Stimulated activated CD4-positive, alpha-beta T cell treated with anti-CD3 and anti-CD28 coated beads, Interleukin-12 subunit alpha, Interleukin-12 subunit beta, amount 100 ng/mL, for 48 hours (primary cell): ENCODE measurements around the gene BET1L.
A peak's percentile ranks its signal among the peaks of the same experiment; 100 is the strongest.
"Not testable (repeated sequence)": the region's sequence is repeated elsewhere in the genome, so short reads cannot be mapped to it uniquely, and the experiment has no call there.

Source experiments
- DNase-seq, 3 donors: peaks; one replicate each; pipeline ENCODE4 v3.0.0-alpha.2; 2020; ENCODE audit warnings: low read depth in 2 of 3, low spot score in 1 of 3

BET1L gene

GRCh38 chr11:207208-207862 lies at the start of gene BET1L, which contains the start of gene RIC8A:
TSS of gene BET1L (minus strand) at chr11:207399. CDS start at chr11:207321, 78 bp downstream.
TSS of gene RIC8A (plus strand) at chr11:207708. CDS start at chr11:208855, 1,147 bp downstream.
- peak; percentile 95 to 97 (median 97) for DNase-seq

- no peak for DNase-seq
Measured at GRCh38 chr11:255816-256215, 48.6 kb upstream of the BET1L start.

- no peak for DNase-seq
Measured at GRCh38 chr11:255176-255575, 48.0 kb upstream of the BET1L start.

GRCh38 chr11:253886-254270 lies 46.7 kb upstream of the BET1L start:
- DNase-seq = no peak

GRCh38 chr11:253160-253885 lies 46.1 kb upstream of the BET1L start:
- DNase-seq = no peak

- no peak for DNase-seq
Measured at GRCh38 chr11:252666-253065, 45.5 kb upstream of the BET1L start.

- no peak for DNase-seq
Measured at GRCh38 chr11:251550-251949, 44.4 kb upstream of the BET1L start.

- peak; percentile 64 to 80 (median 65) for DNase-seq
Measured at GRCh38 chr11:250740-251299, 43.6 kb upstream of the BET1L start.

GRCh38 chr11:250274-250673 lies 43.1 kb upstream of the BET1L start:
- no peak for DNase-seq

GRCh38 chr11:249062-249461 lies 41.9 kb upstream of the BET1L start:
- DNase-seq = no peak

- DNase-seq = no peak
Measured at GRCh38 chr11:244376-244775, 37.2 kb upstream of the BET1L start.

- no peak for DNase-seq
Measured at GRCh38 chr11:241634-242033, 34.4 kb upstream of the BET1L start.

- DNase-seq = no peak
Measured at GRCh38 chr11:240315-240714, 33.1 kb upstream of the BET1L start.

- DNase-seq = not testable (repeated sequence)
Measured at GRCh38 chr11:238346-238745, 31.1 kb upstream of the BET1L start.

GRCh38 chr11:236774-237767 lies 29.9 kb upstream of the BET1L start, which contains the start of gene PSMD13:
TSS of gene PSMD13 (plus strand) at chr11:236976. CDS start at chr11:237050, 74 bp downstream.
- peak; percentile 84 to 89 (median 85) for DNase-seq

GRCh38 chr11:235997-236773 lies 29.0 kb upstream of the BET1L start, which contains the start of gene SIRT3:
TSS of gene SIRT3 (minus strand) at chr11:236342. CDS start at chr11:236328, 14 bp downstream.
- peak in 2 of 3 donors; percentile 65 to 70 for DNase-seq

GRCh38 chr11:235609-235996 lies 28.4 kb upstream of the BET1L start:
- peak in 2 of 3 donors; percentile 61 to 63 for DNase-seq

- DNase-seq = no peak
Measured at GRCh38 chr11:235180-235579, 28.0 kb upstream of the BET1L start.

GRCh38 chr11:232783-233565 lies 25.8 kb upstream of the BET1L start:
- DNase-seq = no peak
